Spleen (tissue), 11 donors: Measurements from ENCODE around the gene DOK7. TPM values are rescaled to one million over a fixed set of nuclear protein-coding genes. Genes with fewer than 3 reads are reported as not detected.
A peak's percentile ranks its signal among the peaks of the same experiment; 100 is the strongest.
"Not testable (repeated sequence)": the region's sequence is repeated elsewhere in the genome, so short reads cannot be mapped to it uniquely, and the experiment has no call there.

Source experiments
- DNase-seq: peaks from one replicate; pipeline ENCODE4 v3.0.0-alpha.2; 2020
- H3K27ac ChIP-seq, 8 donors: fragments of 200-600 bp; sonication (generic) in 7 of 8; 1 replicate in 4 of 8; 2 replicates in 4 of 8; pipeline versions ENCODE4 v1.5.0 to v1.8.0; 2016 to 2021; ENCODE audit warnings: inconsistent platforms in 4 of 8, mild to moderate bottlenecking in 4 of 8, moderate library complexity in 1 of 8
- H3K27me3 ChIP-seq, 7 donors: fragments of 200-600 bp; sonication (generic) in 6 of 7; replicated peaks in 1 of 7; 1 replicate in 4 of 7; 2 replicates in 3 of 7; pipeline versions ENCODE4 v1.5.0 to v1.8.0; 2016 to 2021; ENCODE audit warnings: inconsistent platforms in 3 of 7, mild to moderate bottlenecking in 1 of 7
- H3K36me3 ChIP-seq, 6 donors: fragments of 200-600 bp; sonication (generic) in 5 of 6; 1 replicate in 4 of 6; 2 replicates in 2 of 6; pipeline versions ENCODE4 v1.5.0 to v1.8.0; 2016 to 2021; ENCODE audit warnings: inconsistent platforms in 2 of 6
- H3K4me1 ChIP-seq, 6 donors: fragments of 200-600 bp; sonication (generic) in 5 of 6; 1 replicate in 3 of 6; 2 replicates in 3 of 6; pipeline versions ENCODE4 v1.5.0 to v1.8.0; 2016 to 2021; ENCODE audit warnings: inconsistent platforms in 3 of 6
- H3K4me3 ChIP-seq, 8 donors: fragments of 200-600 bp; sonication (generic) in 7 of 8; 1 replicate in 4 of 8; 2 replicates in 4 of 8; pipeline versions ENCODE4 v1.5.0 to v1.8.0; 2016 to 2021; ENCODE audit warnings: inconsistent platforms in 4 of 8, mild to moderate bottlenecking in 4 of 8, moderate library complexity in 2 of 8
- H3K9me3 ChIP-seq, 8 donors: fragments of 200-600 bp; sonication (generic) in 7 of 8; 1 replicate in 4 of 8; 2 replicates in 4 of 8; pipeline versions ENCODE4 v1.5.0 to v1.8.0; 2016 to 2021; ENCODE audit warnings: inconsistent platforms in 4 of 8
- POLR2A ChIP-seq, 3 donors: fragments of 450-650 bp; IDR thresholded peaks; one replicate each; pipeline ENCODE4 v1.5.1; 2017; ENCODE audit warnings: antibody characterized with exemption in 3 of 3, mild to moderate bottlenecking in 1 of 3
- POLR2AphosphoS5 ChIP-seq, 3 donors: sonication (generic); formaldehyde crosslinking; IDR thresholded peaks; one replicate each; pipeline ENCODE4 v1.5.1; 2017; ENCODE audit warnings: antibody characterized with exemption in 3 of 3
- WGBS, 5 donors: extraction: QIAGEN DNeasy Blood & Tissue Kit in 3 of 5; methylation state at CpG; one replicate each; pipeline versions ENCODE4 v1.1.5 to v1.1.7; 2013 to 2018; 5-methylcytosine and 5-hydroxymethylcytosine counted together
- intact Hi-C: fragments of 100-400 bp; cut with DNase I; formaldehyde crosslinking; loops from one replicate; pipeline ENCODE4 v1.15.0; 2023; ENCODE audit warnings: low total_unique reads
- polyA plus RNA-seq, 3 donors: library from polyadenylated mRNA; stranded (reverse); fragments of 200-250 nt; gene quantifications; one replicate each; pipeline ENCODE4 v1.2.1, GENCODE V29; 2013
- total RNA-seq, 7 donors: library from RNA; depleted of rRNA in 3 of 7; stranded (reverse); fragments of >200 nt in 3 of 7; fragmentation: NEBNext Ultra II Directional in 4 of 7; extraction: Animal tissue kit (Norgen Biotek cat#: 25700) in 4 of 7; gene quantifications; one replicate each; pipeline versions ENCODE4 v1.1.0 to v1.2.1, GENCODE V29; 2016 to 2021
- TF ChIP-seq, protein P1 (sequence below), 11 experiments: fragments of 200-600 bp in 7 of 11; fragments of 450-650 bp in 4 of 11; sonication (generic) in 4 of 11; IDR thresholded peaks in 8 of 11; conservative IDR thresholded peaks in 3 of 11; 1 replicate in 7 of 11; 2 replicates in 4 of 11; pipeline versions ENCODE4 v1.4.0 to v1.8.0; 2016 to 2021; ENCODE audit warnings: antibody characterized with exemption in 11 of 11, inconsistent platforms in 4 of 11, mild to moderate bottlenecking in 1 of 11
- donor health status: healthy with polysubstance abuse.
- donor health status: DM: no; HTN: no; CAD: no; lungs with moderate emphysema.
- donor health status: DM: no; HTN: no; CAD: no.
- donor health status: Bipolar disorder and iron deficiency.
- donor health status: healthy.
- donor health status: DM: no; HTN: no; CAD: no.
- donor health status: DM: yes; HTN: yes; CAD: no.

The DOK7 gene
- total and polyA plus RNA-seq, 10 donors, result 0.69 to 13.5 (median 1.7) TPM

DNA sequence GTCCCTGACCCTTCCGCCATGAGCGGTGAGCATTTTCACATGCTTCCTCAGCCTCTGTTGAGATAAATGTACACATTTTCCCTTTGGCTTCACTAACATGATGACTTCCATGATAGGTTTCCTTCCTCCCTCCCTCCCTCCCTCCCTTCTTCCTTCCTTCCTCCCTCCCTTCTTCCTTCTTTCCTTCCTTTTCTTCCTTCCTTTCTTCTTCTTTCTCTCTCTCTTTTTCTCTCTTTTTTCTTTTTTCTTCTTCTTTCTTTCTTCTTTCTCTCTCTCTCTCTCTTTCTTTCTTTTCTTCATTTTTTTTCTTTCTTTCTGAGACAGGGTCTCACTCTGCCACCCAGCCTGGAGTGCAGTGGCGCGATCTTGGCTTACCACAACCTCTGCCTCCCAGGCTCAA, 12.5 kb upstream of the DOK7 start:
- Histone ChIP-seq H3K4me3 (no peak overlapping the region), H3K27me3 (peaks cover 0 to 12% (median 0%) of the 10 kb centered on the region in 7 donors), H3K4me1 (no peaks in the 10 kb centered on the region), H3K9me3 (peaks cover 3 to 19% (median 13%) of the 10 kb centered on the region in 8 donors), H3K36me3 (no peaks in the 10 kb centered on the region), H3K27ac (no peak overlapping the region)
- WGBS, 5 donors, result 90 to 95% (median 93%) methylated on average over 4 of the region's 4 CpGs
- DNase-seq, result no peak
- intact Hi-C loops, result no loop called here
- TF ChIP-seq, protein P1, sequence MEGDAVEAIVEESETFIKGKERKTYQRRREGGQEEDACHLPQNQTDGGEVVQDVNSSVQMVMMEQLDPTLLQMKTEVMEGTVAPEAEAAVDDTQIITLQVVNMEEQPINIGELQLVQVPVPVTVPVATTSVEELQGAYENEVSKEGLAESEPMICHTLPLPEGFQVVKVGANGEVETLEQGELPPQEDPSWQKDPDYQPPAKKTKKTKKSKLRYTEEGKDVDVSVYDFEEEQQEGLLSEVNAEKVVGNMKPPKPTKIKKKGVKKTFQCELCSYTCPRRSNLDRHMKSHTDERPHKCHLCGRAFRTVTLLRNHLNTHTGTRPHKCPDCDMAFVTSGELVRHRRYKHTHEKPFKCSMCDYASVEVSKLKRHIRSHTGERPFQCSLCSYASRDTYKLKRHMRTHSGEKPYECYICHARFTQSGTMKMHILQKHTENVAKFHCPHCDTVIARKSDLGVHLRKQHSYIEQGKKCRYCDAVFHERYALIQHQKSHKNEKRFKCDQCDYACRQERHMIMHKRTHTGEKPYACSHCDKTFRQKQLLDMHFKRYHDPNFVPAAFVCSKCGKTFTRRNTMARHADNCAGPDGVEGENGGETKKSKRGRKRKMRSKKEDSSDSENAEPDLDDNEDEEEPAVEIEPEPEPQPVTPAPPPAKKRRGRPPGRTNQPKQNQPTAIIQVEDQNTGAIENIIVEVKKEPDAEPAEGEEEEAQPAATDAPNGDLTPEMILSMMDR (IDR thresholded peaks at IDR 0.05 in 8 of 11, conservative IDR thresholded peaks at IDR 0.05 in 3 of 11), result no peak
- TF ChIP-seq POLR2AphosphoS5 (IDR thresholded peaks at IDR 0.05) (no peak), POLR2A (IDR thresholded peaks at IDR 0.05) (no peak)

DNA sequence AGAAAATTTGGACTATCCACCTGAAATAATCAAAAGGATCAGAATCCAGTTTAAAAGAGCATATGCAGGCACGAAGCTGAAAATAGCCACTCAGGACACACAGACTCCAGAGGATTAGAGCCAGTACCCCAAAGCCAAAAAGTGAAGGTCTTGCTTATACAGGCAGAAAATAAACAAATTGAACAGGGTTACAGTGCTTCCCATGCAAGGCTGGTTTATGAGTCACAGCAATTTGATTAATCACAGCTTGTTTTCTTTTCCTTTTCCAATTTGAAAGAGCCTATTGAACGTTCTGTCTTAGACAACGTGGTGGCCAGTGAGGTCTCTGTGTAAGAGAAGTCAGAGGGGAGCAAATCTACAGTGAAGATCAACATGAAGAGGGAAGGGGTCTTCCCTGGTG, 11.2 kb upstream of the DOK7 start:
- H3K27me3 ChIP-seq, result peaks cover 0 to 12% (median 0%) of the 10 kb centered on the region in 7 donors
- intact Hi-C loops, result no loop called here
- peaks cover 3 to 30% (median 24%) of the 10 kb centered on the region in 8 donors for H3K9me3 ChIP-seq
- no peak overlapping the region for H3K27ac ChIP-seq
- 75 to 87% (median 83%) methylated on average over 3 of the region's 3 CpGs for WGBS, 5 donors
- no peaks in the 10 kb centered on the region for H3K36me3 ChIP-seq
- H3K4me1 ChIP-seq, result no peaks in the 10 kb centered on the region
- TF ChIP-seq POLR2AphosphoS5 (IDR thresholded peaks at IDR 0.05) (no peak), POLR2A (IDR thresholded peaks at IDR 0.05) (no peak)
- TF ChIP-seq, protein P1 (IDR thresholded peaks at IDR 0.05 in 8 of 11, conservative IDR thresholded peaks at IDR 0.05 in 3 of 11), result no peak
- DNase-seq, result no peak
- no peak overlapping the region for H3K4me3 ChIP-seq

DNA sequence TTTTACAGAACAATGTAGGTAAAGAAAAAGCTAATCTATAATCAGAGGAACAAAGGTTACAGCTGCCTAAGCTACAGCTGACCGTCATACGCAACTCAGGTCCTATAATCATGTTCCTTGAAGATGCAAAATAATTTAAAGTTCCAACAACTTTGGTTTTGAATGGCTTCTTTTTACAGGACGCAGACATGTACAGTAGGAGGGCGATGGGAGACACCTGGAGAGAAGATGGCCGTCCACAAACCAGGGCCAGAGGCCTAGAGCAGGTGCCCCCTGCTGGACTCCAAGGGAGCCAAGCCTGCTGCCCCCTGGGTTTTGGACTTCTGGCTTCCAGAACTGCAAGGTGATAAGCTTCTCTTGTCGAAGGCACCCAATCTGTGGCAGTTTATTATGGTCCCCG, 10.7 kb upstream of the DOK7 start:
- Histone ChIP-seq H3K27ac (no peak overlapping the region), H3K36me3 (no peaks in the 10 kb centered on the region), H3K9me3 (peaks cover 3 to 30% (median 24%) of the 10 kb centered on the region in 8 donors), H3K4me3 (no peak overlapping the region), H3K4me1 (no peaks in the 10 kb centered on the region), H3K27me3 (peaks cover 0 to 12% (median 0%) of the 10 kb centered on the region in 7 donors)
- intact Hi-C loops, result no loop called here
- DNase-seq, result no peak
- WGBS, 5 donors, result 74 to 83% (median 82%) methylated on average over 6 to 7 of the region's 7 CpGs
- TF ChIP-seq POLR2A (IDR thresholded peaks at IDR 0.05) (no peak), POLR2AphosphoS5 (IDR thresholded peaks at IDR 0.05) (no peak)
- TF ChIP-seq, protein P1 (IDR thresholded peaks at IDR 0.05 in 8 of 11, conservative IDR thresholded peaks at IDR 0.05 in 3 of 11), result peak in 1 of 11 experiments; percentile 27

DNA sequence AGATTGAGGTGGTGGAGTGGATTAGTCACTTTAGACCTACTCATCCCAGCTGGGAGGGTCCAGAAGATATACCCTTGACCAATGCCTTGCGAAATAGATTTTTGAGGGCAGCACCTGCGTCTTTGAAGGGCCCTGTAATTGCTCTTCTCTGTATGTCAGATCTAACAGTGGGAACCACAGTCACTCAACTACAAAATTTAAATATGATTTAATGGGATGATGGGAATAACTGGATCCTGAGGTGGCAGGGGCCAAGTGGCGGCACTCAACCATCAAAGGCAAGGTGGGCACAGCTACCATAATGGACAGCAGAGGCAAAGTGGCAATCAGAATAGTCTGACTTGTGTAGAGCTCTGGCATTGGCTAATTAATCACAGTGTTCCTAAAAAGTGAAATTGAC, 7.5 kb upstream of the DOK7 start:
- WGBS, 5 donors, result 78 to 96% (median 92%) methylated on average over 3 of the region's 3 CpGs
- DNase-seq, H3K36me3 ChIP-seq, H3K27ac ChIP-seq, H3K4me3 ChIP-seq, intact Hi-C loops, H3K27me3 ChIP-seq, H3K4me1 ChIP-seq: not testable (repeated sequence)
- H3K9me3 ChIP-seq, result peaks cover 3 to 31% (median 24%) of the 10 kb centered on the region in 8 donors

DNA sequence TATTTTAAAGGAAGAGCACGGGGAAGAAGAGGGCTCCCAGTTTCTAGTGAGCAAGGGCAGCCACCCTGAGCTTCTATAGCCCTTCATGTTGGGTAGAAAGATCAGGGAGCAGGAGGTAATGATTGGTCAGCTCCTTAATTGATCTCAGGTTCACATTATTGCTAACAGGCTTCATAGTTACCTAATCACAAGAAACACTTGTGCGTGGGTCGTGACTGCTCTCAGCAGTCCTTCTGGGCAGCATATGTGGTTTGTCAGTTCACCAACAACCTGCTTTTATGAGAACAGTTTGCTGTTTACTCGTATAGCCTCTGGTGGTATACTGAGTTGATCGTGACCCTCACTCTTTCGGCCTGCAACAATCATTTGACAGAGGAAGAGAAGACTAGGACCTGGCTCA, 4.7 kb upstream of the DOK7 start:
- WGBS, 5 donors, result 79 to 92% (median 84%) methylated on average over 4 to 6 of the region's 6 CpGs
- Histone ChIP-seq H3K4me3 (no peak overlapping the region), H3K9me3 (peaks cover 3 to 31% (median 24%) of the 10 kb centered on the region in 8 donors), H3K4me1 (peaks cover 0 to 9% (median 7%) of the 10 kb centered on the region in 6 donors), H3K27me3 (peaks cover 0 to 28% (median 12%) of the 10 kb centered on the region in 7 donors), H3K27ac (no peak overlapping the region), H3K36me3 (no peaks in the 10 kb centered on the region)
- intact Hi-C loops, result no loop called here
- TF ChIP-seq POLR2A (IDR thresholded peaks at IDR 0.05), result no peak
- no peak for TF ChIP-seq POLR2AphosphoS5 (IDR thresholded peaks at IDR 0.05)
- TF ChIP-seq, protein P1 (IDR thresholded peaks at IDR 0.05 in 8 of 11, conservative IDR thresholded peaks at IDR 0.05 in 3 of 11), result no peak
- no peak for DNase-seq

DNA sequence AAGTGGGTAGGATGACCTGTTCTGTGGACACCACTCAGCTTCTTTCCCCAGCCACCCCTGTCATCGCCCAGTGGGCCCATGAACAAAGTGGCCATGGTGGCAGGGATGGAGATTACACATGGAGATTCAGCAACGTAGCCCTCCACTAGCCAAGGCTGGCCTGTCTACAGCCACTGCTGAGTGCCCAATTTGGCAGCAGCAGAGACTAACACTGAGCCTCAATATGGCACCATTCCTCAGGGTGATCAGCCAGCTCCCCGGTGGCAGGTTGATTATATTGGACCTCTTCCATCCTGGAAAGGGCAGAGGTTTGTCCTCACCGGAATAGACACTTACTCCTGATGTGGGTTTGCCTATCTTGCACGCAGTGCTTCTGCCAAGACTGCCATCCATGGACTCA, 4.0 kb upstream of the DOK7 start:
- H3K36me3 ChIP-seq, DNase-seq, intact Hi-C loops, H3K27ac ChIP-seq, H3K4me3 ChIP-seq: not testable (repeated sequence)
- peaks cover 3 to 28% (median 24%) of the 10 kb centered on the region in 8 donors for H3K9me3 ChIP-seq
- H3K27me3 ChIP-seq, result peaks cover 0 to 36% (median 19%) of the 10 kb centered on the region in 7 donors
- WGBS, 5 donors, result 82 to 92% (median 89%) methylated on average over 4 to 5 of the region's 5 CpGs
- peaks cover 0 to 16% (median 10%) of the 10 kb centered on the region in 6 donors for H3K4me1 ChIP-seq
